DOHH2 (cell line): ENCODE data around the gene KIF18B.

Source experiments
- H3F3A ChIP-seq: fragments of 200-600 bp; sonication (generic), shearing (Covaris generic); 2 replicates; pipeline ENCODE4 v1.6.0; 2016; ENCODE audit warnings: antibody characterized with exemption, mild to moderate bottlenecking; ENCODE audit not compliant: control insufficient read depth, insufficient read depth
- H3K27ac ChIP-seq: fragments of 200-600 bp; sonication (generic); 2 replicates; pipeline ENCODE4 v1.5.1; 2014; ENCODE audit warnings: low read depth, mild to moderate bottlenecking, low read length, moderate library complexity
- H3K27me3 ChIP-seq: fragments of 200-600 bp; sonication (generic); 2 replicates; pipeline ENCODE4 v1.6.1; 2014; ENCODE audit warnings: mild to moderate bottlenecking, low read length, mixed read lengths; ENCODE audit not compliant: control insufficient read depth
- H3K36me3 ChIP-seq: fragments of 200-600 bp; sonication (generic); 2 replicates; pipeline ENCODE4 v1.6.1; 2014; ENCODE audit warnings: mild to moderate bottlenecking, low read length, moderate library complexity, mixed read lengths; ENCODE audit not compliant: control insufficient read depth
- H3K4me1 ChIP-seq: fragments of 200-600 bp; sonication (generic); 2 replicates; pipeline ENCODE4 v1.6.1; 2014; ENCODE audit warnings: mild to moderate bottlenecking, low read length, mixed read lengths; ENCODE audit not compliant: control insufficient read depth
- H3K4me2 ChIP-seq: fragments of 200-600 bp; sonication (generic); 2 replicates; pipeline ENCODE4 v1.6.0; 2014; ENCODE audit warnings: mild to moderate bottlenecking, low read length, moderate library complexity
- H3K4me3 ChIP-seq: fragments of 200-600 bp; sonication (generic); 2 replicates; pipeline ENCODE4 v1.5.1; 2014; ENCODE audit warnings: mild to moderate bottlenecking, low read length, mixed read lengths
- H3K79me2 ChIP-seq: fragments of 200-600 bp; sonication (generic); 2 replicates; pipeline ENCODE4 v1.6.1; 2014; ENCODE audit warnings: mild to moderate bottlenecking, low read length, mixed read lengths; ENCODE audit not compliant: control insufficient read depth
- H3K9me2 ChIP-seq: fragments of 200-600 bp; sonication (generic); replicated peaks from 2 replicates; pipeline ENCODE4 v1.6.1; 2014; ENCODE audit warnings: mild to moderate bottlenecking, low read length, mixed read lengths; ENCODE audit not compliant: control insufficient read depth
- H3K9me3 ChIP-seq: fragments of 200-600 bp; sonication (generic); 2 replicates; pipeline ENCODE4 v1.6.1; 2014; ENCODE audit warnings: antibody characterized with exemption, low read length, mixed read lengths; ENCODE audit not compliant: control insufficient read depth, insufficient read depth
- H4K20me1 ChIP-seq: fragments of 200-600 bp; sonication (generic); 2 replicates; pipeline ENCODE4 v1.6.0; 2014; ENCODE audit warnings: low read depth, mild to moderate bottlenecking, antibody characterized with exemption, low read length, moderate library complexity; ENCODE audit not compliant: control insufficient read depth, insufficient read depth
- EZH2phosphoT487 ChIP-seq: fragments of 200-600 bp; sonication (generic); IDR thresholded peaks from 2 replicates; pipeline ENCODE4 v1.6.1; 2017; ENCODE audit warnings: borderline replicate concordance, mild to moderate bottlenecking, antibody characterized with exemption, low read length, moderate library complexity, mixed read lengths
- TF ChIP-seq, protein P1 (sequence below): fragments of 200-600 bp; sonication (generic); IDR thresholded peaks from one replicate; pipeline ENCODE4 v1.5.1; 2014; ENCODE audit warnings: antibody characterized with exemption, mild to moderate bottlenecking, low read depth, low read length; ENCODE audit not compliant: poor library complexity, severe bottlenecking

KIF18B gene

DNA sequence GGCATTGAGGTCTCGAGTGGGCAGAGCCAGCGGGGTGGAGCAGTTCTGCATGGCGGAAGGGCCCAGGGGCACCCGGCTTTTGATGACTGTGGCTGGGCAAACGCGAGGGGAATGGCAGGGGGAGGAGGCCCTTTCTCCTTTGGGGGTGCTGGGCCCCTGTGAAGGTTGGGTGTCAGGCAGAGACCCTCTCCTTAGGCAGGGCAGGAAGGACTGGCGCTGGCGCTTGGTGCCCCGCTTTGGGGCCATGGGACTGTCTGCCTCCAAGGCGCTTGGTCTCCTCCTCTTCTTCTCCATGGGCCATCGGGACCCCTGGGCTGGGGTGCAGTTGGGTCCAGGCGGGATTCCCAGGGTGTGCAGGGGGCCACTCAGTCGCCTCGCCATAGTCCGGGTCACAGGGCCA lies 19.4 kb downstream of the KIF18B start:
- Histone ChIP-seq H3K79me2 (no peaks in the 10 kb centered on the region), H3K4me1 (no peaks in the 10 kb centered on the region), H3K27ac (no peak overlapping the region), H3K9me3 (no peaks in the 10 kb centered on the region), H3K4me3 (no peak overlapping the region), H4K20me1 (0 out of 2 replicates have a peak, but pooled peaks cover 3% of the 10 kb centered on the region), H3K27me3 (no peaks in the 10 kb centered on the region), H3K36me3 (peaks cover 75% of the 10 kb centered on the region), H3K9me2 (no peaks in the 10 kb centered on the region), H3K4me2 (no peak overlapping the region), H3F3A (peaks cover 7% of the 10 kb centered on the region; the same call in 1 of the 2 replicates)
- TF ChIP-seq EZH2phosphoT487, result no peak
- TF ChIP-seq, protein P1, sequence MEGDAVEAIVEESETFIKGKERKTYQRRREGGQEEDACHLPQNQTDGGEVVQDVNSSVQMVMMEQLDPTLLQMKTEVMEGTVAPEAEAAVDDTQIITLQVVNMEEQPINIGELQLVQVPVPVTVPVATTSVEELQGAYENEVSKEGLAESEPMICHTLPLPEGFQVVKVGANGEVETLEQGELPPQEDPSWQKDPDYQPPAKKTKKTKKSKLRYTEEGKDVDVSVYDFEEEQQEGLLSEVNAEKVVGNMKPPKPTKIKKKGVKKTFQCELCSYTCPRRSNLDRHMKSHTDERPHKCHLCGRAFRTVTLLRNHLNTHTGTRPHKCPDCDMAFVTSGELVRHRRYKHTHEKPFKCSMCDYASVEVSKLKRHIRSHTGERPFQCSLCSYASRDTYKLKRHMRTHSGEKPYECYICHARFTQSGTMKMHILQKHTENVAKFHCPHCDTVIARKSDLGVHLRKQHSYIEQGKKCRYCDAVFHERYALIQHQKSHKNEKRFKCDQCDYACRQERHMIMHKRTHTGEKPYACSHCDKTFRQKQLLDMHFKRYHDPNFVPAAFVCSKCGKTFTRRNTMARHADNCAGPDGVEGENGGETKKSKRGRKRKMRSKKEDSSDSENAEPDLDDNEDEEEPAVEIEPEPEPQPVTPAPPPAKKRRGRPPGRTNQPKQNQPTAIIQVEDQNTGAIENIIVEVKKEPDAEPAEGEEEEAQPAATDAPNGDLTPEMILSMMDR, result no peak

DNA sequence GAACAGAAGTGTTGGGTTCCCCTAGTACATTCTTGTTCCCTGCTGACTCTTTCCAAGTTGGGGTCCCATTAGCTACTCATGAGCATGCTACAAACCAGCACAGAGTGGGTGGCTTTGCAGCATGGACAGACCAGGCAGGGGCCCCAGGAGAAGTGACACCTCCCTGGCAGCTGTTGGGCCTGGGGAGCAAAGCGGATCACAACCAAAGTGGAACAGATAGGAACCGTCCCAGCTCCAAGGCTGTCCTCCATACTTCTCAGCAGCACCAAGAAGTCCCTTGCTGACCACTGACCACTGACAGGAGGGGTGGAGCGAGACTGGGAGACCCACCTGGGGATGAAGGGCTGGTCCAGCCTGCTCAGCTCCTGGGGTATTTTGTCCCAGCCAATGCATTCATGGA lies 19.9 kb downstream of the KIF18B start:
- no peak for TF ChIP-seq EZH2phosphoT487
- TF ChIP-seq, protein P1, result no peak
- no peaks in the 10 kb centered on the region for H3K27me3 ChIP-seq
- H3K9me3 ChIP-seq, result no peaks in the 10 kb centered on the region

DNA sequence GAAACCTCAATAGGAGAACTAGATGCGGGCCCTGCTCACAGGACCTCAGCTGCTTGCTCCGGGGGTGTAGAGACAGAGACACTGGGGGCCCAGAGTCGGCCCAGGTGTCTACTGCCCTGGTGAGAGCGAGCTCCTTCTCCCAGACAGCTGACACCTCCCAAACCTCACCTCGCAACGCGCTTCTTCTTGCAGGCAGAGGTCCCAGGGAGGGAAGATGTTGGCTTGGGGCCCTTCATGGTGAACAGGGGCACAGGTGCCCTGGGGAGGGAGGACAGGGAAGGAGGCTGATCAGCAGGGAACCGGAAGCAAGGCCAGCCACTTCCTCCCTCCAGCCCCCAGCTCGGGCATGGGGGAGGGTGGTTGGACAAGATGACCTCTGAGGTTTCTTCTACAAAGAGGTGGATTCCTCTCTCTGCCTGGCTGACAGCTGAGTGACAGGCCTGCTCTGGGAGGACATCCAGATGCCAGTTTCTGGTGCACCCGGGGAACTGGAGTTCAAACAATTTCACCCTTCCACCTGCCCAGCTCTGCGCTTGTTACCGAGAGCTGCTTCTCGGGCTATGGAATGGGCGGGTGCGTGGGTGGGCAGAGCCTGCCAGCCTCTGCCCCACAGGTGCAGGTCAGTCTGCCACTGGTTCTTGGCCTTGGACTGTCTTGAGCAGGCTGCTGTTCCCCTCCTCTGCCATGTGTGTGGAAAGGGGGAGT lies 20.6 kb downstream of the KIF18B start:
- no peaks in the 10 kb centered on the region for H3K9me2 ChIP-seq
- H4K20me1 ChIP-seq, result 0 out of 2 replicates have a peak, but pooled peaks cover 3% of the 10 kb centered on the region
- H3K36me3 ChIP-seq, result peaks cover 63% of the 10 kb centered on the region

More for the DNA sequence above, 19.9 kb downstream of the KIF18B start:
- peaks cover 7% of the 10 kb centered on the region; the same call in 1 of the 2 replicates for H3F3A ChIP-seq
- H3K27ac ChIP-seq, result no peak overlapping the region
- H3K4me3 ChIP-seq, result no peak overlapping the region
- H3K9me2 ChIP-seq, result no peaks in the 10 kb centered on the region
- H4K20me1 ChIP-seq, result 0 out of 2 replicates have a peak, but pooled peaks cover 3% of the 10 kb centered on the region
- peaks cover 71% of the 10 kb centered on the region for H3K36me3 ChIP-seq
- no peaks in the 10 kb centered on the region for H3K79me2 ChIP-seq
- no peaks in the 10 kb centered on the region for H3K4me1 ChIP-seq
- H3K4me2 ChIP-seq, result no peak overlapping the region

More for the DNA sequence above, 20.6 kb downstream of the KIF18B start:
- Histone ChIP-seq H3K4me2 (no peak overlapping the region), H3K9me3 (no peaks in the 10 kb centered on the region), H3K27ac (no peak overlapping the region), H3K79me2 (no peaks in the 10 kb centered on the region), H3K27me3 (no peaks in the 10 kb centered on the region), H3K4me1 (no peaks in the 10 kb centered on the region), H3K4me3 (no peak overlapping the region), H3F3A (peaks cover 7% of the 10 kb centered on the region; the same call in 1 of the 2 replicates)
- no peak for TF ChIP-seq EZH2phosphoT487
- TF ChIP-seq, protein P1, result no peak
